GM12865 (cell line): ENCODE data around the gene FAM89B.

Source experiments
- DNase-seq: peaks from one replicate; pipeline ENCODE4 v3.0.0; 2010; ENCODE audit warnings: low read depth
- H3K4me3 ChIP-seq: 2 replicates; pipeline ENCODE4 v1.5.1; 2011; ENCODE audit warnings: mild to moderate bottlenecking, low read depth, low read length, control low read depth
- TF ChIP-seq, protein P1 (sequence below): IDR thresholded peaks from 2 replicates; pipeline ENCODE4 v1.5.1; 2011; ENCODE audit warnings: low read length, control low read depth, low read depth, inconsistent platforms; ENCODE audit not compliant: insufficient read depth; ENCODE audit errors: missing control alignments

FAM89B gene

DNA sequence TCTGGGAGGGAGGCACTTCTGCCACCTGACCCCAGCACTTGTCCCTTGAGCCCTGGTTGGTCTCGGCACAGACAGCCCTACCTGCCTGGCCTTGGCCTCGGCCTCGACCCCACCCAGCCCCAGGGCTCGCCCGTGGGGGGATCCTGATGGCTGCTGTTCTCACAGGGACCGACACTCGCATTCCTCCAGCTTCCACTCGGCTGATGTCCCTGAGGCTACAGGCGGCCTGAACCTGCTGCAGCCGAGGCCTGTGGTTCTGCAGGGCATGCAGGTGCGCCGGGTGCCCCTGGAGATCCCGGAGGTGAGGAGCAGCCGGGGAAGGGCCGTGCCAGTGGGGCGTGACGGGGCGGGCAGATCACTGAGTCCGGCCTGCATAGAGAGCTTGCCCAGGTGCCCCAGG lies 48.3 kb downstream of the FAM89B start:
- TF ChIP-seq, protein P1, sequence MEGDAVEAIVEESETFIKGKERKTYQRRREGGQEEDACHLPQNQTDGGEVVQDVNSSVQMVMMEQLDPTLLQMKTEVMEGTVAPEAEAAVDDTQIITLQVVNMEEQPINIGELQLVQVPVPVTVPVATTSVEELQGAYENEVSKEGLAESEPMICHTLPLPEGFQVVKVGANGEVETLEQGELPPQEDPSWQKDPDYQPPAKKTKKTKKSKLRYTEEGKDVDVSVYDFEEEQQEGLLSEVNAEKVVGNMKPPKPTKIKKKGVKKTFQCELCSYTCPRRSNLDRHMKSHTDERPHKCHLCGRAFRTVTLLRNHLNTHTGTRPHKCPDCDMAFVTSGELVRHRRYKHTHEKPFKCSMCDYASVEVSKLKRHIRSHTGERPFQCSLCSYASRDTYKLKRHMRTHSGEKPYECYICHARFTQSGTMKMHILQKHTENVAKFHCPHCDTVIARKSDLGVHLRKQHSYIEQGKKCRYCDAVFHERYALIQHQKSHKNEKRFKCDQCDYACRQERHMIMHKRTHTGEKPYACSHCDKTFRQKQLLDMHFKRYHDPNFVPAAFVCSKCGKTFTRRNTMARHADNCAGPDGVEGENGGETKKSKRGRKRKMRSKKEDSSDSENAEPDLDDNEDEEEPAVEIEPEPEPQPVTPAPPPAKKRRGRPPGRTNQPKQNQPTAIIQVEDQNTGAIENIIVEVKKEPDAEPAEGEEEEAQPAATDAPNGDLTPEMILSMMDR: no peak
- no peak for DNase-seq
- no peak overlapping the region for H3K4me3 ChIP-seq

DNA sequence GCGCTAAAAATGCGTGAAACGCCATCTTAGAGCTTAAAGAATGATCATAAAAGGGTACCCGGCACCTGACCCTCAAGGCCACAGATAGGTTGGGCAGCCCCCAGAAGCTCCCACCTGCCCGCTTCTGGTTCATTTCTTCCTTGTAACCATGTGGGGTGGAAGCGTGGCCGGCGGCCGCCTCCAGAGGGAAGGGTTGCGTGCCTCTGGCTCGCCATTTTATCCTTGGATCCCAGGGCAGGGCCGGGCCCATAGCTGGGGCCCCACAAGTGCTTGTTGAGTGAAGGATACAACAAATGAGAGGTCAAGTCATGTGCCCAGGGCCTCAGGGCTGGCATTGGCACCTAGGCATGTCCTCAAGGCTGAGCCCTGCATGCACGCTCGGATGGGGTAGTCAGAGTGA lies 49.1 kb downstream of the FAM89B start:
- TF ChIP-seq, protein P1: no peak
- no peak for DNase-seq

DNA sequence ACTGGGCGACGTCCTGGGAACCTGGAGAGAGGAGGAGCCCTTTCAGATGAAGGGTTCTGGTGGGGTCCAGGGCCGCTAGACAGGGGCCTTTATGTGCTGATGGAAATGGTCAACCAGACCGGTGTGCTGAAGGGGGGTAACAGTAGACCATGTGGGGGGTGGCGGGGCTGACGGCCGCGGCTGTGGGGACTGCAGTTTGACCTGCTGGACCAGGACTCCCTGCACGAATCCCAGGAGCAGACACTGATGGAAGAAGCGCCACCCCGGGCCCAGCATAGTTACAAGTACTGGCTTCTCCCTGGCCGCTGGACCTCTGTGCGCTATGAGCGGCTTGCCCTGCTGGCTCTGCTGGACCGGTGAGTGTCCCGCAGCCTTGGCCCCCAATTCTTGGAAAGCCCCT lies 49.7 kb downstream of the FAM89B start:
- no peak for DNase-seq
- TF ChIP-seq, protein P1: no peak

More for the DNA sequence above, 49.1 kb downstream of the FAM89B start:
- H3K4me3 ChIP-seq: no peak overlapping the region

DNA sequence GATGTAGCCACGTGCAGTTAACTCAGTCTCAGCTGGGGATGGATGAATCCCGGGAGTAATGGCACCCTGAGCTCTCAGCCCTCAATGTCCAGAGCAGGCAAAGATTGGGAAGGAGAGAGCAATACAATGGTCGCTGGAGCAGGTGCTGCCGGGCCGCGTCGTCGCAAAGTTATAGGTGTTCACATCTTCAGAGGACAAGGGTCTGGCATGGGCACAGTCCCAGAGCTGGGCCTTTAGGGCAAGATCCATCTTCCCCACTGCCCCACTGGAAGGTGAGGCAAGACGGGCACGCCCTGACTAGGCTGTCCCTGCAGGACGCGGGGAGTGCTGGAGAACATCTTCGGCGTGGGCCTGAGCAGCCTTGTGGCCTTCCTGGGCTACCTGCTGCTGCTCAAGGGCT lies 50.8 kb downstream of the FAM89B start:
- TF ChIP-seq, protein P1: no peak
- DNase-seq: no peak
- H3K4me3 ChIP-seq: no peak overlapping the region

More for the DNA sequence above, 49.7 kb downstream of the FAM89B start:
- H3K4me3 ChIP-seq: no peak overlapping the region
